Measurements from ENCODE around the gene LYPLA2.
A peak's percentile ranks its signal among the peaks of the same experiment; 100 is the strongest.

Gene LYPLA2

GRCh38 chr1:23798662-23799142 lies 7.8 kb downstream of the LYPLA2 start:
- peak overlapping the region; percentile 85; the same call in 1 of the 2 replicates for H3K4me3 ChIP-seq (ENCODE audit: low read depth, low read length)
- no peak for TF ChIP-seq CTCF (IDR thresholded peaks at IDR 0.05; ENCODE audit: insufficient read depth, low read length, missing control alignments)
- ChIA-PET POLR2A (interaction anchor here (1.1 to 2.7 kb wide), 3 partner anchors 19 to 248 kb away, joined by 3 to 10 read pairs (median 6); partner anchors contain the start of gene HMGCL), CTCF (interaction anchor here (0.8 to 1.4 kb wide), 6 partner anchors 9 to 27 kb away, joined by 3 to 6 read pairs (median 3); no protein-coding TSS in a partner anchor)
- no peak for DNase-seq (ENCODE audit: low read depth, low spot score)

GRCh38 chr1:23799255-23799569 lies 8.3 kb downstream of the LYPLA2 start:
- POLR2A ChIA-PET: interaction anchor here (1.1 to 2.7 kb wide), 4 partner anchors 19 to 247 kb away, joined by 3 to 10 read pairs (median 6); partner anchors contain the start of genes HMGCL and RPL11
- TF ChIP-seq CTCF (IDR thresholded peaks at IDR 0.05; ENCODE audit: insufficient read depth, low read length, missing control alignments): no peak
- DNase-seq (ENCODE audit: low read depth, low spot score): no peak
- CTCF ChIA-PET: interaction anchor here (0.8 to 1.4 kb wide), 6 partner anchors 9 to 229 kb away, joined by 3 to 6 read pairs (median 4); no protein-coding TSS in a partner anchor
- H3K4me3 ChIP-seq (ENCODE audit: low read depth, low read length): peak overlapping the region; percentile 85

GRCh38 chr1:23799570-23800399 lies 8.8 kb downstream of the LYPLA2 start:
- POLR2A ChIA-PET: interaction anchor here (0.6 to 2.7 kb wide), 8 partner anchors 7 to 247 kb away, joined by 3 to 10 read pairs (median 4); partner anchors contain the start of genes HMGCL, RPL11 and SRSF10
- TF ChIP-seq CTCF (IDR thresholded peaks at IDR 0.05; ENCODE audit: insufficient read depth, low read length, missing control alignments): no peak
- peak overlapping the region; percentile 85 for H3K4me3 ChIP-seq (ENCODE audit: low read depth, low read length)
- no peak for DNase-seq (ENCODE audit: low read depth, low spot score)
- CTCF ChIA-PET: interaction anchor here (0.8 to 3.1 kb wide), 6 partner anchors 10 to 229 kb away, joined by 3 to 41 read pairs (median 4); no protein-coding TSS in a partner anchor

- CTCF ChIA-PET: interaction anchor here (1.2 to 3.1 kb wide), 4 partner anchors 10 to 116 kb away, joined by 4 to 41 read pairs (median 6); partner anchors contain the start of gene HMGCL
- peak; percentile 56 for DNase-seq (ENCODE audit: low read depth, low spot score)
- POLR2A ChIA-PET: interaction anchor here (0.6 to 2.7 kb wide), 8 partner anchors 8 to 220 kb away, joined by 3 to 10 read pairs (median 5); partner anchors contain the start of genes HMGCL, LYPLA2, RPL11 and SRSF10
- TF ChIP-seq CTCF (IDR thresholded peaks at IDR 0.05; ENCODE audit: insufficient read depth, low read length, missing control alignments): no peak
- peak within 1 kb of the TSS; percentile 85 for H3K4me3 ChIP-seq (ENCODE audit: low read depth, low read length)
These were observed 9.7 kb downstream of the LYPLA2 start, which contains the start of gene GALE for GRCh38 chr1:23800400-23801337. GALE (minus strand) TSS chr1:23800754; CDS start chr1:23799007, 1,747 bp downstream.

- ChIA-PET CTCF (interaction anchor here (1.6 to 3.1 kb wide), 3 partner anchors 9 to 30 kb away, joined by 6 to 41 read pairs (median 7); partner anchors contain the start of gene HMGCL), POLR2A (interaction anchor here (0.6 to 2.7 kb wide), 4 partner anchors 9 to 24 kb away, joined by 3 to 10 read pairs (median 6); partner anchors contain the start of genes HMGCL and LYPLA2)
- no peak for DNase-seq (ENCODE audit: low read depth, low spot score)
- no peak for TF ChIP-seq CTCF (IDR thresholded peaks at IDR 0.05; ENCODE audit: insufficient read depth, low read length, missing control alignments)
- H3K4me3 ChIP-seq (ENCODE audit: low read depth, low read length): peak overlapping the region; percentile 85
These were observed 10.4 kb downstream of the LYPLA2 start for GRCh38 chr1:23801338-23801748.

Measured in AG04449 (cell line).